Spleen (tissue), 11 donors: ENCODE measurements around the gene HDAC4. TPM values are rescaled to one million over a fixed set of nuclear protein-coding genes. Genes with fewer than 3 reads are reported as not detected.

Experiments used
- DNase-seq: peaks from one replicate; pipeline ENCODE4 v3.0.0-alpha.2; 2020
- H3K27ac ChIP-seq, 8 donors: fragments of 200-600 bp; sonication (generic) in 7 of 8; 1 replicate in 4 of 8; 2 replicates in 4 of 8; pipeline versions ENCODE4 v1.5.0 to v1.8.0; 2016 to 2021; ENCODE audit warnings: inconsistent platforms in 4 of 8, mild to moderate bottlenecking in 4 of 8, moderate library complexity in 1 of 8
- H3K27me3 ChIP-seq, 7 donors: fragments of 200-600 bp; sonication (generic) in 6 of 7; replicated peaks in 1 of 7; 1 replicate in 4 of 7; 2 replicates in 3 of 7; pipeline versions ENCODE4 v1.5.0 to v1.8.0; 2016 to 2021; ENCODE audit warnings: inconsistent platforms in 3 of 7, mild to moderate bottlenecking in 1 of 7
- H3K36me3 ChIP-seq, 6 donors: fragments of 200-600 bp; sonication (generic) in 5 of 6; 1 replicate in 4 of 6; 2 replicates in 2 of 6; pipeline versions ENCODE4 v1.5.0 to v1.8.0; 2016 to 2021; ENCODE audit warnings: inconsistent platforms in 2 of 6
- H3K4me1 ChIP-seq, 6 donors: fragments of 200-600 bp; sonication (generic) in 5 of 6; 1 replicate in 3 of 6; 2 replicates in 3 of 6; pipeline versions ENCODE4 v1.5.0 to v1.8.0; 2016 to 2021; ENCODE audit warnings: inconsistent platforms in 3 of 6
- H3K4me3 ChIP-seq, 8 donors: fragments of 200-600 bp; sonication (generic) in 7 of 8; 1 replicate in 4 of 8; 2 replicates in 4 of 8; pipeline versions ENCODE4 v1.5.0 to v1.8.0; 2016 to 2021; ENCODE audit warnings: inconsistent platforms in 4 of 8, mild to moderate bottlenecking in 4 of 8, moderate library complexity in 2 of 8
- H3K9me3 ChIP-seq, 8 donors: fragments of 200-600 bp; sonication (generic) in 7 of 8; 1 replicate in 4 of 8; 2 replicates in 4 of 8; pipeline versions ENCODE4 v1.5.0 to v1.8.0; 2016 to 2021; ENCODE audit warnings: inconsistent platforms in 4 of 8
- POLR2A ChIP-seq, 3 donors: fragments of 450-650 bp; IDR thresholded peaks; one replicate each; pipeline ENCODE4 v1.5.1; 2017; ENCODE audit warnings: antibody characterized with exemption in 3 of 3, mild to moderate bottlenecking in 1 of 3
- POLR2AphosphoS5 ChIP-seq, 3 donors: sonication (generic); formaldehyde crosslinking; IDR thresholded peaks; one replicate each; pipeline ENCODE4 v1.5.1; 2017; ENCODE audit warnings: antibody characterized with exemption in 3 of 3
- WGBS, 5 donors: extraction: QIAGEN DNeasy Blood & Tissue Kit in 3 of 5; methylation state at CpG; one replicate each; pipeline versions ENCODE4 v1.1.5 to v1.1.7; 2013 to 2018; 5-methylcytosine and 5-hydroxymethylcytosine counted together
- intact Hi-C: fragments of 100-400 bp; cut with DNase I; formaldehyde crosslinking; loops from one replicate; pipeline ENCODE4 v1.15.0; 2023; ENCODE audit warnings: low total_unique reads
- polyA plus RNA-seq, 3 donors: library from polyadenylated mRNA; stranded (reverse); fragments of 200-250 nt; gene quantifications; one replicate each; pipeline ENCODE4 v1.2.1, GENCODE V29; 2013
- total RNA-seq, 7 donors: library from RNA; depleted of rRNA in 3 of 7; stranded (reverse); fragments of >200 nt in 3 of 7; fragmentation: NEBNext Ultra II Directional in 4 of 7; extraction: Animal tissue kit (Norgen Biotek cat#: 25700) in 4 of 7; gene quantifications; one replicate each; pipeline versions ENCODE4 v1.1.0 to v1.2.1, GENCODE V29; 2016 to 2021
- TF ChIP-seq, protein P1 (sequence below), 11 experiments: fragments of 200-600 bp in 7 of 11; fragments of 450-650 bp in 4 of 11; sonication (generic) in 4 of 11; IDR thresholded peaks in 8 of 11; conservative IDR thresholded peaks in 3 of 11; 1 replicate in 7 of 11; 2 replicates in 4 of 11; pipeline versions ENCODE4 v1.4.0 to v1.8.0; 2016 to 2021; ENCODE audit warnings: antibody characterized with exemption in 11 of 11, inconsistent platforms in 4 of 11, mild to moderate bottlenecking in 1 of 11
- donor health status: healthy with polysubstance abuse.
- donor health status: DM: no; HTN: no; CAD: no; lungs with moderate emphysema.
- donor health status: DM: no; HTN: no; CAD: no.
- donor health status: Bipolar disorder and iron deficiency.
- donor health status: healthy.
- donor health status: DM: no; HTN: no; CAD: no.
- donor health status: DM: yes; HTN: yes; CAD: no.

The HDAC4 gene
- total and polyA plus RNA-seq, 10 donors, result 3.2 to 122 (median 69.5) TPM

DNA sequence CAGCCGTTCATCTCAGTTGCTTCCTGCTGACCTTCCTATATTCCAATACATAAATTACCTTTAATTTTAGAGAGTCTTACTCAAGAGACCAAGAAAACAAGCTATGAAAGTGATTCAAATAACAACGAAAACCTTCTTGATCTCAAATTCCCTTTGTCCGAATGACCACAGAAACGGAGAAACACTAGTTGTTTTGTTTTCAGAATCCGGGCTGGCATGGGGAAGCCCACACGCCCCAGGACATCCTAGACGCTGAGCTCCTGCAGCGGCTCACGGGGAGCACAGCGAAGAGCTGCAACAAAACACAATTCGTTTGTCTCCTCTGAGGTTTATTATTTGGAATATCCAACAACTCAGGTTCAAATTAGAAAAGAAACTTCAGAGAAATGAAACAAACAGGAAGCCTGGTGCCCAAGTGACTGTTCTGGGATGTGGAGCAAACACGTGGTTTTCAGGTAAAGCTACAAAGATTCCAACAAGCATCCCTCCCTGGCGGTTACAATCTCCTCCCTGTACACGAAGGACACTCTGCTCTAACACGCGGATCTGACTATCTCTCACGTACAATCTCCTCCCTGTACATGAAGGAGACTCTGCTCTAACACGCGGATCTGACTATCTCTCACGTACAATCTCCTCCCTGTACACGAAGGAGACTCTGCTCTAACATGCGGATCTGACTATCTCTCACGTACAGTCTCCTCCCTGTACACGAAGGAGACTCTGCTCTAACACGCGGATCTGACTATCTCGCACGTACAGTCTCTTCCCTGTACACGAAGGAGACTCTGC is 315.4 kb downstream of the HDAC4 start:
- no peak for DNase-seq
- 87 to 95% (median 90%) methylated on average over 29 of the region's 29 CpGs for WGBS, 5 donors
- no peak overlapping the region for H3K27ac ChIP-seq
- H3K9me3 ChIP-seq, result no peaks in the 10 kb centered on the region
- TF ChIP-seq POLR2A (IDR thresholded peaks at IDR 0.05), result no peak
- TF ChIP-seq POLR2AphosphoS5 (IDR thresholded peaks at IDR 0.05), result no peak
- TF ChIP-seq, protein P1, sequence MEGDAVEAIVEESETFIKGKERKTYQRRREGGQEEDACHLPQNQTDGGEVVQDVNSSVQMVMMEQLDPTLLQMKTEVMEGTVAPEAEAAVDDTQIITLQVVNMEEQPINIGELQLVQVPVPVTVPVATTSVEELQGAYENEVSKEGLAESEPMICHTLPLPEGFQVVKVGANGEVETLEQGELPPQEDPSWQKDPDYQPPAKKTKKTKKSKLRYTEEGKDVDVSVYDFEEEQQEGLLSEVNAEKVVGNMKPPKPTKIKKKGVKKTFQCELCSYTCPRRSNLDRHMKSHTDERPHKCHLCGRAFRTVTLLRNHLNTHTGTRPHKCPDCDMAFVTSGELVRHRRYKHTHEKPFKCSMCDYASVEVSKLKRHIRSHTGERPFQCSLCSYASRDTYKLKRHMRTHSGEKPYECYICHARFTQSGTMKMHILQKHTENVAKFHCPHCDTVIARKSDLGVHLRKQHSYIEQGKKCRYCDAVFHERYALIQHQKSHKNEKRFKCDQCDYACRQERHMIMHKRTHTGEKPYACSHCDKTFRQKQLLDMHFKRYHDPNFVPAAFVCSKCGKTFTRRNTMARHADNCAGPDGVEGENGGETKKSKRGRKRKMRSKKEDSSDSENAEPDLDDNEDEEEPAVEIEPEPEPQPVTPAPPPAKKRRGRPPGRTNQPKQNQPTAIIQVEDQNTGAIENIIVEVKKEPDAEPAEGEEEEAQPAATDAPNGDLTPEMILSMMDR (IDR thresholded peaks at IDR 0.05 in 8 of 11, conservative IDR thresholded peaks at IDR 0.05 in 3 of 11), result no peak
- H3K27me3 ChIP-seq, result no peaks in the 10 kb centered on the region
- intact Hi-C loops, result no loop called here
- peaks cover 0 to 84% (median 55%) of the 10 kb centered on the region in 6 donors for H3K36me3 ChIP-seq
- H3K4me1 ChIP-seq, result no peaks in the 10 kb centered on the region
- H3K4me3 ChIP-seq, result no peak overlapping the region

DNA sequence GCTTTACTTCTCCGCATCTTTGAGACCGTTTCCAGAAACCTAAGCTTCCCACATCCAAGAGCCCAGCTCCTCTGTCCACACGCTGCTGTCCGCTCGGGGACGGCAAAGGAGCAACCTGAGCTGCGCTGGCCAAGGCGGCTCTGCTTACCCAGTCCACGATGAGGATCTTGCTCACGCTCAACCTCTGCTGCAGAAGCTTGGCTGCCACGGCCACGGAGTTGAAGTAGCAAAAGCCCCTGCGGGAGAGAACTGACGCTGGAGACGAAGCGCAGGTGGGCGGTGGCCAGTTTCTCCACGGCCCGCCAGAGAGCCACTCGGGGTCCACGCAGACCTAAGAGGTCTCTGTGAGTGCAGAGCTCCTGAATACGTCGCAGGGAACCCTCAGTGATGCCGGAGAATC is 316.8 kb downstream of the HDAC4 start:
- H3K36me3 ChIP-seq, result peaks cover 0 to 84% (median 66%) of the 10 kb centered on the region in 6 donors

DNA sequence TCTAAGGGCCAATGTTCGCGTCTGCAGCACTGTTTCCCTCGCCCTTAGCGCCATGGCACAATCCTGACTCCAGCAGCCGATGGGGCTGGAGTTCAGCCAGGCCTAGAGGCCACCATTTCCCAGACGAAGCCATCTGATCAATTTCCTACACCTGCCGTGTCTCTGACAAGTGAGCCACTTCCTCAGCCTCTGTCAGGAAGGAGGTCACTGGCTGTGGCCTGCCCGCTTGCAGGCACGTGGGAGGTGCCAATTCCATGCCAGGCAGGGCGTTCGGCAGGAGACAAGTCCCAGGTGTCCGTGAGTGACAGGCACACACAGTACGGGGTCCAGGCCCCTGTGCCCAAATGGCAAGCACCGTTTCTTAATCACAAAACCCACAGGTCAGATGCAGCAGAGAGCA is 318.4 kb downstream of the HDAC4 start:
- 78 to 84% (median 83%) methylated on average over 12 to 14 of the region's 14 CpGs for WGBS, 5 donors
- no peak overlapping the region for H3K4me3 ChIP-seq
- intact Hi-C loops, result no loop called here
- no peaks in the 10 kb centered on the region for H3K9me3 ChIP-seq
- no peaks in the 10 kb centered on the region for H3K4me1 ChIP-seq
- H3K27ac ChIP-seq, result no peak overlapping the region
- no peak for DNase-seq
- H3K27me3 ChIP-seq, result no peaks in the 10 kb centered on the region
- no peak for TF ChIP-seq POLR2A (IDR thresholded peaks at IDR 0.05)
- no peak for TF ChIP-seq POLR2AphosphoS5 (IDR thresholded peaks at IDR 0.05)
- TF ChIP-seq, protein P1 (IDR thresholded peaks at IDR 0.05 in 8 of 11, conservative IDR thresholded peaks at IDR 0.05 in 3 of 11), result no peak
- peaks cover 0 to 84% (median 68%) of the 10 kb centered on the region in 6 donors for H3K36me3 ChIP-seq

More for the DNA sequence above, 316.8 kb downstream of the HDAC4 start:
- H3K4me3 ChIP-seq, result no peak overlapping the region
- DNase-seq, result no peak
- TF ChIP-seq POLR2AphosphoS5 (IDR thresholded peaks at IDR 0.05) (peak in 1 of 3 donors; percentile 36), POLR2A (IDR thresholded peaks at IDR 0.05) (no peak)
- intact Hi-C loops, result no loop called here
- WGBS, 5 donors, result 95 to 97% (median 95%) methylated on average over 24 of the region's 24 CpGs
- H3K27me3 ChIP-seq, result no peaks in the 10 kb centered on the region
- H3K4me1 ChIP-seq, result no peaks in the 10 kb centered on the region
- no peak overlapping the region for H3K27ac ChIP-seq
- H3K9me3 ChIP-seq, result no peaks in the 10 kb centered on the region

DNA sequence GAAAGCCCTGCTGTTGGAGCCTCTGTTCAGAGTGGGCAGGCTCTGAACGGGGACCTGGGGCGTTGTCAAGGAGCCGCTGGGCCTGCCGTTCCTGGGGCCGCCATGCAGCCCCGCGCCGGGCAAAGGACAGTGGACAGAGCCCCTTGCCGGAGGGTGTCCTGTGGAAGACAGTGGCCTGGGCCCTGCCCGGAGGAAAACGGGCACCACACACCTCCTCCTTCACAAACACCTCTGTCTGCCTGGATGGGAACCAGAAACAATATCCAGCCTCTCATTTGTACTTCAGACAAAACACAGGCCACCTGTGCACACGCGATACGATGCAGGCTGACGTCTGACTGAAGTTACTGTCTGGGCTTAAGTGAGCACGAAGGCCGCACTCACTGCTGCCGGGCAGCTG is 319.2 kb downstream of the HDAC4 start:
- TF ChIP-seq, protein P1 (IDR thresholded peaks at IDR 0.05 in 8 of 11, conservative IDR thresholded peaks at IDR 0.05 in 3 of 11), result no peak
- TF ChIP-seq POLR2A (IDR thresholded peaks at IDR 0.05) (no peak), POLR2AphosphoS5 (IDR thresholded peaks at IDR 0.05) (no peak)
- intact Hi-C loops, result no loop called here
- Histone ChIP-seq H3K9me3 (no peaks in the 10 kb centered on the region), H3K4me3 (no peak overlapping the region), H3K27me3 (no peaks in the 10 kb centered on the region), H3K36me3 (peaks cover 0 to 84% (median 70%) of the 10 kb centered on the region in 6 donors), H3K4me1 (no peaks in the 10 kb centered on the region), H3K27ac (no peak overlapping the region)
- DNase-seq, result no peak
- 88 to 95% (median 94%) methylated on average over 14 to 18 of the region's 18 CpGs for WGBS, 5 donors
